Upper lobe of right lung (tissue), 1 donor: ENCODE results near the gene ACP5. TPM values are rescaled to one million over a fixed set of nuclear protein-coding genes. Genes with fewer than 3 reads are reported as not detected.

ENCODE experiments used
- ATAC-seq: fragments of 200-7000 bp; cut with Tn5 transposase; one replicate; pipeline ENCODE4 v1.9.1; 2020; ENCODE audit warnings: mild to moderate bottlenecking, moderate library complexity
- DNase-seq: peaks from one replicate; pipeline ENCODE4 v3.0.0-alpha.2; 2020
- H3K27ac ChIP-seq: fragments of 200-600 bp; one replicate; pipeline ENCODE4 v1.8.0; 2022
- H3K27me3 ChIP-seq: fragments of 200-600 bp; one replicate; pipeline ENCODE4 v1.8.0; 2022; ENCODE audit warnings: mild to moderate bottlenecking
- H3K36me3 ChIP-seq: fragments of 200-600 bp; one replicate; pipeline ENCODE4 v1.8.0; 2022
- H3K4me1 ChIP-seq: fragments of 200-600 bp; one replicate; pipeline ENCODE4 v1.8.0; 2022
- H3K4me3 ChIP-seq: fragments of 200-600 bp; one replicate; pipeline ENCODE4 v1.8.0; 2022; ENCODE audit warnings: mild to moderate bottlenecking
- H3K9me3 ChIP-seq: fragments of 200-600 bp; one replicate; pipeline ENCODE4 v1.8.0; 2022
- intact Hi-C: fragments of 100-400 bp; cut with DNase I; formaldehyde crosslinking; loops from one replicate; pipeline ENCODE4 v1.11.0; 2022
- total RNA-seq: library from RNA; stranded (reverse); fragmentation: NEBNext Ultra II Directional; extraction: Animal tissue kit (Norgen Biotek cat#: 25700); gene quantifications from one replicate; pipeline ENCODE4 v1.2.1, GENCODE V29; 2021
- TF ChIP-seq, protein P1 (sequence below): fragments of 200-600 bp; IDR thresholded peaks from one replicate; pipeline ENCODE4 v1.8.0; 2022; ENCODE audit warnings: antibody characterized with exemption
- donor health status: DM: no; HTN: yes; CAD: no; lungs with severe emphysema.

Gene ACP5
- total RNA-seq, 1 donor from 2014 or later: 429 TPM

DNA sequence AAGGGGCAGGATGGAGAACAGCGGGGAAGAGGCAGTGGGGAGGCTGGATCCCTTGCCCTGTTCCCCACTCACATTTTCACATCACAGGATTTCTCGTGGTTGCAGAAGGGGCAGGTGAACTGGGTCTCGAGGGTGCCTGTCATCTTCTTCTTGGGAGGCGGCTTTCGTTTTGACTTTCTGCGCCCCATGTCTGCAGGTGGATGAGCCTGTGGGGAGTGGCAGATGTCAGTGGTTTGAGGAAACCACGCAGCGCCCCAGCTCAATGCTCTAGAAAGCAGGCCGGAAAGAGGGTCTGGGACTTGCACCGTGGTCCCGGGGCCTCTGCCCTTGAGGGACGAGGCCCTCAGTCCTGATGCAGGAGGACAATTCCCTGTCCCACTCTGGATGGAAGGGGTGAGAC is 23.3 kb downstream of the ACP5 start:
- H3K27me3 ChIP-seq: no peaks in the 10 kb centered on the region
- DNase-seq: no peak
- H3K4me1 ChIP-seq: peaks cover 7% of the 10 kb centered on the region
- H3K9me3 ChIP-seq: no peaks in the 10 kb centered on the region
- TF ChIP-seq, protein P1, sequence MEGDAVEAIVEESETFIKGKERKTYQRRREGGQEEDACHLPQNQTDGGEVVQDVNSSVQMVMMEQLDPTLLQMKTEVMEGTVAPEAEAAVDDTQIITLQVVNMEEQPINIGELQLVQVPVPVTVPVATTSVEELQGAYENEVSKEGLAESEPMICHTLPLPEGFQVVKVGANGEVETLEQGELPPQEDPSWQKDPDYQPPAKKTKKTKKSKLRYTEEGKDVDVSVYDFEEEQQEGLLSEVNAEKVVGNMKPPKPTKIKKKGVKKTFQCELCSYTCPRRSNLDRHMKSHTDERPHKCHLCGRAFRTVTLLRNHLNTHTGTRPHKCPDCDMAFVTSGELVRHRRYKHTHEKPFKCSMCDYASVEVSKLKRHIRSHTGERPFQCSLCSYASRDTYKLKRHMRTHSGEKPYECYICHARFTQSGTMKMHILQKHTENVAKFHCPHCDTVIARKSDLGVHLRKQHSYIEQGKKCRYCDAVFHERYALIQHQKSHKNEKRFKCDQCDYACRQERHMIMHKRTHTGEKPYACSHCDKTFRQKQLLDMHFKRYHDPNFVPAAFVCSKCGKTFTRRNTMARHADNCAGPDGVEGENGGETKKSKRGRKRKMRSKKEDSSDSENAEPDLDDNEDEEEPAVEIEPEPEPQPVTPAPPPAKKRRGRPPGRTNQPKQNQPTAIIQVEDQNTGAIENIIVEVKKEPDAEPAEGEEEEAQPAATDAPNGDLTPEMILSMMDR: no peak
- intact Hi-C loops: no loop called here
- peaks cover 25% of the 10 kb centered on the region for H3K36me3 ChIP-seq
- no peak for ATAC-seq
- no peak overlapping the region for H3K27ac ChIP-seq
- H3K4me3 ChIP-seq: no peak overlapping the region

DNA sequence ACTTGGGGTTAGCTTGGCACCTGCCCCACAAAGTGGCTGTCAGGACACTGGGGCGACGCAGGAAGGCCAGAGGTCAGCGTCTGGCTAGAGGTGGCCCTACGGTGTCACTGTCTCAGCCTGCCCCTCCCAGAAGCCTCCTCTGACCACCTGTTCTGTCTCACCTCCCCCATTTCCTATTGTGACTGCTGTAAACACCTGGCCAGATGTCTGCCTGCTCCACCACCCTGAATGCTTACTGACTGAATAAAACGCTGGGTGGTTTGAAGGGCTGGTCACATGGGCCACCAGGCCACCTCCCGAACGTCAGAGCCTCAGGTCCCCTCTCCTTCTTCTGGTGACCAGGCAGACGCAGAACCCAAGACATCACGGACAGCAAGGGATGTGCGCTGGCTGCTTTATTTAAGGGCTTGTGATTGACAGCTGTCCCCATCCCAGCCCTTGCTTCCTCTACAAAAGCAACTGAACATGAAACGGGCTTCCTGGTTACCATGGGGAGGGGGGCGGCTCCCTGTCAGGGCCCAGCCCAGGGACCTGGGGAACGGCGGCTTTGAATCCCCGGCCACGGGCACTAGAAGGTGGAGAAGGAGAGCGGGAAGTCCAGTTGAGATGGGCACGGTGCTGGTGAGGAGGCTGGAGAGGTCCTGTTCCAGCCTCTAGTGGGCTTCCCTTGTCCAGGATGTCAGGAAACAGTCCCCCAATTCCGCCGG is 24.6 kb downstream of the ACP5 start:
- Histone ChIP-seq H3K4me1 (peaks cover 2% of the 10 kb centered on the region), H3K9me3 (no peaks in the 10 kb centered on the region), H3K27me3 (no peaks in the 10 kb centered on the region), H3K36me3 (peaks cover 25% of the 10 kb centered on the region), H3K4me3 (no peak overlapping the region), H3K27ac (no peak overlapping the region)
- TF ChIP-seq, protein P1: no peak
- ATAC-seq (no peak), DNase-seq (no peak)
- intact Hi-C loops: no loop called here

DNA sequence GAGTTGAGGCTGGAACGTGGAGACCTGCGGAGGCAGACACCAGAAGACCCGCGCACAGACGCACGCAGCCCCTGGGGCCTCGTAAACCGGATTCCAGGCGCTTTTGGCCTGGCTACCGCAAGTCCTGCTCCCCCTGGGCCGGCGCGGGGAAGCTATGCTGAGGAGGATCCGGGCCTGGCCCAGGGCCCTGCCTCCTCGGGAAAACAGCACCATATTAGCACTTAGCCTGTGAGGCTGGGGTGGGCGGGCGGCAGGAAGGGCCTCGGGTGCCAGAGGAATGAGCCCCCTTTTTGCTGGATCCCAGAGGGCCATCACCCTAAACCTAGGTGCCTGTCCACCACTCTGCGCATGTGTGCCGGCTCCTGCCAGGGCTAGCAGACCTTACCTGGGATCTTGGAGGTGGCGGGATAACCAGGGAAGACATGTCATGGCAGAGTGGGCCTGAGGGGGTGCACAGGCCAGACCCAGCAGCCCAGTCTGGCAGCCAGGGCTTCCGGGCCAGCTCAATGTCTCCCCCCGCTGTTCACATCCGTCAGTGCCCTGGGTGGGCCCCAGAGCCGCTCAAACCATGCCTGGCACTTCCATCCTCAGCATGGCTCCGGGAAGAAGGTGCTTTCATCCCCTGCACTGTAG is 25.7 kb downstream of the ACP5 start:
- intact Hi-C loops: no loop called here
- TF ChIP-seq, protein P1: peak; percentile 18
- no peak for DNase-seq
- Histone ChIP-seq H3K4me1 (no peaks in the 10 kb centered on the region), H3K36me3 (peaks cover 25% of the 10 kb centered on the region), H3K9me3 (no peaks in the 10 kb centered on the region), H3K27me3 (no peaks in the 10 kb centered on the region), H3K4me3 (no peak overlapping the region), H3K27ac (no peak overlapping the region)
- peak; percentile 38 for ATAC-seq

DNA sequence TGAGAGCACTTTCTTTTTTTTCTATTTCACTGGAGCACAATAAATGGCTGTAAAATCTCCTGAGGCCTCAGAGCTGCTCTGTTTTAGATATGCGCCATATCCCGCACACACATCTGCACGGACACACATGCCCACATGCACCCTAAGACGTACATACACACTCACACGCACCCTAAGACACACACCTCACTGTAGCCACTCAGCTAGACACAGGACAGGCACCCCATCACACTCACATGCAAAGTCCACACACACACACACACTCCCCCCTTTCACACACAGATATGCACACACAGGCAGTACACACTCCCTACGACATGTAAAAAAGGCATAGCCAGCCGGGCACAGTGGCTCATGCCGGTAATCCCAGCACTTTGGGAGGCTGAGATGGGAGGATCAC is 27.2 kb downstream of the ACP5 start:
- no peaks in the 10 kb centered on the region for H3K27me3 ChIP-seq
- no peak overlapping the region for H3K27ac ChIP-seq
- TF ChIP-seq, protein P1: no peak
- H3K9me3 ChIP-seq: no peaks in the 10 kb centered on the region
- H3K4me1 ChIP-seq: no peaks in the 10 kb centered on the region
- intact Hi-C loops: no loop called here
- ATAC-seq (no peak), DNase-seq (no peak)
- no peak overlapping the region for H3K4me3 ChIP-seq
- H3K36me3 ChIP-seq: peaks cover 25% of the 10 kb centered on the region

DNA sequence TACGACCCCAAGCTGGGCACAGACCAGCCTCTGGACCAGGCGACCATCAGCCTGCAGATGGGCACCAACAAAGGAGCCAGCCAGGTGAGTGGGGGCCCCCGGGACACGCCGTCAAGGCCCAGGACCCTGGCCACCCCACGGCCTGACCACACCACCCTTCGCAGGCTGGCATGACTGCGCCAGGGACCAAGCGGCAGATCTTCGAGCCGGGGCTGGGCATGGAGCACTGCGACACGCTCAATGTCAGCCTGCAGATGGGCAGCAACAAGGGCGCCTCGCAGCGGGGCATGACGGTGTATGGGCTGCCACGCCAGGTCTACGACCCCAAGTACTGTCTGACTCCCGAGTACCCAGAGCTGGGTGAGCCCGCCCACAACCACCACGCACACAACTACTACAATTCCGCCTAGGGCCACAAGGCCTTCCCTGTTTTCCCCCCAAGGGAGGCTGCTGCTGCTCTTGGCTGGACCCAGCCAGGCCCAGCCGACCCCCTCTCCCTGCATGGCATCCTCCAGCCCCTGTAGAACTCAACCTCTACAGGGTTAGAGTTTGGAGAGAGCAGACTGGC is 28.0 kb downstream of the ACP5 start:
- Histone ChIP-seq H3K27ac (no peak overlapping the region), H3K4me1 (no peaks in the 10 kb centered on the region), H3K4me3 (no peak overlapping the region), H3K27me3 (no peaks in the 10 kb centered on the region), H3K36me3 (peaks cover 21% of the 10 kb centered on the region), H3K9me3 (no peaks in the 10 kb centered on the region)
- TF ChIP-seq, protein P1: no peak
- no peak for DNase-seq
- intact Hi-C loops: no loop called here
- ATAC-seq: no peak
